HCT116 (cell line): Measurements from ENCODE around the gene FHDC1.

Experiments
- EGR1 ChIP-seq: IDR thresholded peaks from 2 replicates; pipeline ENCODE4 v1.6.1; 2012; ENCODE audit warnings: low read depth
- EZH2phosphoT487 ChIP-seq: fragments of 200-600 bp; IDR thresholded peaks from 2 replicates; pipeline ENCODE4 v1.6.1; 2018; ENCODE audit warnings: antibody characterized with exemption, borderline replicate concordance
- JUND ChIP-seq: IDR thresholded peaks from 2 replicates; pipeline ENCODE4 v1.6.1; 2012
- POLR2A ChIP-seq: IDR thresholded peaks from 2 replicates; pipeline ENCODE4 v1.7.0; 2011; ENCODE audit warnings: borderline replicate concordance; ENCODE audit not compliant: insufficient read depth, insufficient read length; ENCODE audit errors: extremely low read depth
- POLR2AphosphoS5 ChIP-seq: IDR thresholded peaks from 2 replicates; pipeline ENCODE4 v1.6.1; 2011; ENCODE audit warnings: mild to moderate bottlenecking, low read depth, low read length, moderate library complexity
- SIN3A ChIP-seq: IDR thresholded peaks from 2 replicates; pipeline ENCODE4 v1.6.1; 2012; ENCODE audit warnings: low read depth
- SRF ChIP-seq: IDR thresholded peaks from 2 replicates; pipeline ENCODE4 v1.6.1; 2012; ENCODE audit warnings: low read depth
- ZNF274 ChIP-seq: fragments of 200-500 bp; sonication (Bioruptor generic); IDR thresholded peaks from 2 replicates; pipeline ENCODE4 v1.6.1; 2014; ENCODE audit warnings: mild to moderate bottlenecking, low read depth, low read length, inconsistent platforms
- TF ChIP-seq, protein P1 (sequence below), 3 experiments: fragments of 200-600 bp in 1 of 3; sonication (generic) in 1 of 3; IDR thresholded peaks in 2 of 3; conservative IDR thresholded peaks in 1 of 3; 2 replicates each; pipeline ENCODE4 v1.5.1; 2012 to 2017; ENCODE audit warnings: low read depth in 2 of 3, low read length in 2 of 3, antibody characterized with exemption in 1 of 3, borderline replicate concordance in 1 of 3, control low read depth in 1 of 3, mild to moderate bottlenecking in 1 of 3, mixed read lengths in 1 of 3, mixed run types in 1 of 3, moderate library complexity in 1 of 3; ENCODE audit not compliant: insufficient read depth in 1 of 3
- TF ChIP-seq, protein P2 (sequence below): IDR thresholded peaks from 2 replicates; pipeline ENCODE4 v1.6.1; 2012
- TF ChIP-seq, protein P3 (sequence below): IDR thresholded peaks from 2 replicates; pipeline ENCODE4 v1.6.1; 2012; ENCODE audit warnings: low read depth
- TF ChIP-seq, protein P4 (sequence below): IDR thresholded peaks from 2 replicates; pipeline ENCODE4 v1.6.1; 2011; ENCODE audit warnings: mild to moderate bottlenecking, low read length, moderate library complexity; ENCODE audit not compliant: insufficient replicate concordance; ENCODE audit errors: extremely low read depth

DNA sequence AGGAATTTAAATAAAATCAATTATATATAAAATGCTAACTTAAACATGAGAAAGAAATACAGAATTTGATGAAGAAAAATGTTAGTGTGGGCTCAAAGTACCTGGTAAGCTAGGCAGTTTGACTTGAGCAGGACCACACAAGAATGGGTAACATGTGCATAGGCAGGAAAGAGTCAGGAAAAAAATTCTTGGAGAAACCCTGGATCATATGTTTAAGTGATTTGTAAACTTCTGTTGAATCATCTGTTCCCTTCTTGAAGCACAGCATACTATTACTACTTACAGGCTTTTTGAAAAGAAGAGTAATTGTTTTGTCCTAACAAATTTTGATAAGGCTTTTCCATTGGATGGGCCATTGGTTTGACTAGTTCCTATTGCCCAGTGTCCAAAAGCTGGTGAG is 37.5 kb upstream of the FHDC1 start:
- TF ChIP-seq, protein P1, sequence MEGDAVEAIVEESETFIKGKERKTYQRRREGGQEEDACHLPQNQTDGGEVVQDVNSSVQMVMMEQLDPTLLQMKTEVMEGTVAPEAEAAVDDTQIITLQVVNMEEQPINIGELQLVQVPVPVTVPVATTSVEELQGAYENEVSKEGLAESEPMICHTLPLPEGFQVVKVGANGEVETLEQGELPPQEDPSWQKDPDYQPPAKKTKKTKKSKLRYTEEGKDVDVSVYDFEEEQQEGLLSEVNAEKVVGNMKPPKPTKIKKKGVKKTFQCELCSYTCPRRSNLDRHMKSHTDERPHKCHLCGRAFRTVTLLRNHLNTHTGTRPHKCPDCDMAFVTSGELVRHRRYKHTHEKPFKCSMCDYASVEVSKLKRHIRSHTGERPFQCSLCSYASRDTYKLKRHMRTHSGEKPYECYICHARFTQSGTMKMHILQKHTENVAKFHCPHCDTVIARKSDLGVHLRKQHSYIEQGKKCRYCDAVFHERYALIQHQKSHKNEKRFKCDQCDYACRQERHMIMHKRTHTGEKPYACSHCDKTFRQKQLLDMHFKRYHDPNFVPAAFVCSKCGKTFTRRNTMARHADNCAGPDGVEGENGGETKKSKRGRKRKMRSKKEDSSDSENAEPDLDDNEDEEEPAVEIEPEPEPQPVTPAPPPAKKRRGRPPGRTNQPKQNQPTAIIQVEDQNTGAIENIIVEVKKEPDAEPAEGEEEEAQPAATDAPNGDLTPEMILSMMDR (IDR thresholded peaks at IDR 0.05 in 2 of 3, conservative IDR thresholded peaks at IDR 0.05 in 1 of 3; ENCODE audit: borderline replicate concordance in 1 of 3, insufficient read depth in 1 of 3, low read depth in 2 of 3, low read length in 2 of 3), result no peak
- no peak for TF ChIP-seq POLR2A
- TF ChIP-seq JUND, result no peak
- TF ChIP-seq, protein P2, sequence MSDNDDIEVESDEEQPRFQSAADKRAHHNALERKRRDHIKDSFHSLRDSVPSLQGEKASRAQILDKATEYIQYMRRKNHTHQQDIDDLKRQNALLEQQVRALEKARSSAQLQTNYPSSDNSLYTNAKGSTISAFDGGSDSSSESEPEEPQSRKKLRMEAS, result no peak
- no peak for TF ChIP-seq SRF
- no peak for TF ChIP-seq EZH2phosphoT487
- no peak for TF ChIP-seq SIN3A
- no peak for TF ChIP-seq ZNF274
- no peak for TF ChIP-seq EGR1
- no peak for TF ChIP-seq POLR2AphosphoS5
- TF ChIP-seq, protein P3, sequence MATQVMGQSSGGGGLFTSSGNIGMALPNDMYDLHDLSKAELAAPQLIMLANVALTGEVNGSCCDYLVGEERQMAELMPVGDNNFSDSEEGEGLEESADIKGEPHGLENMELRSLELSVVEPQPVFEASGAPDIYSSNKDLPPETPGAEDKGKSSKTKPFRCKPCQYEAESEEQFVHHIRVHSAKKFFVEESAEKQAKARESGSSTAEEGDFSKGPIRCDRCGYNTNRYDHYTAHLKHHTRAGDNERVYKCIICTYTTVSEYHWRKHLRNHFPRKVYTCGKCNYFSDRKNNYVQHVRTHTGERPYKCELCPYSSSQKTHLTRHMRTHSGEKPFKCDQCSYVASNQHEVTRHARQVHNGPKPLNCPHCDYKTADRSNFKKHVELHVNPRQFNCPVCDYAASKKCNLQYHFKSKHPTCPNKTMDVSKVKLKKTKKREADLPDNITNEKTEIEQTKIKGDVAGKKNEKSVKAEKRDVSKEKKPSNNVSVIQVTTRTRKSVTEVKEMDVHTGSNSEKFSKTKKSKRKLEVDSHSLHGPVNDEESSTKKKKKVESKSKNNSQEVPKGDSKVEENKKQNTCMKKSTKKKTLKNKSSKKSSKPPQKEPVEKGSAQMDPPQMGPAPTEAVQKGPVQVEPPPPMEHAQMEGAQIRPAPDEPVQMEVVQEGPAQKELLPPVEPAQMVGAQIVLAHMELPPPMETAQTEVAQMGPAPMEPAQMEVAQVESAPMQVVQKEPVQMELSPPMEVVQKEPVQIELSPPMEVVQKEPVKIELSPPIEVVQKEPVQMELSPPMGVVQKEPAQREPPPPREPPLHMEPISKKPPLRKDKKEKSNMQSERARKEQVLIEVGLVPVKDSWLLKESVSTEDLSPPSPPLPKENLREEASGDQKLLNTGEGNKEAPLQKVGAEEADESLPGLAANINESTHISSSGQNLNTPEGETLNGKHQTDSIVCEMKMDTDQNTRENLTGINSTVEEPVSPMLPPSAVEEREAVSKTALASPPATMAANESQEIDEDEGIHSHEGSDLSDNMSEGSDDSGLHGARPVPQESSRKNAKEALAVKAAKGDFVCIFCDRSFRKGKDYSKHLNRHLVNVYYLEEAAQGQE, result no peak
- TF ChIP-seq, protein P4, sequence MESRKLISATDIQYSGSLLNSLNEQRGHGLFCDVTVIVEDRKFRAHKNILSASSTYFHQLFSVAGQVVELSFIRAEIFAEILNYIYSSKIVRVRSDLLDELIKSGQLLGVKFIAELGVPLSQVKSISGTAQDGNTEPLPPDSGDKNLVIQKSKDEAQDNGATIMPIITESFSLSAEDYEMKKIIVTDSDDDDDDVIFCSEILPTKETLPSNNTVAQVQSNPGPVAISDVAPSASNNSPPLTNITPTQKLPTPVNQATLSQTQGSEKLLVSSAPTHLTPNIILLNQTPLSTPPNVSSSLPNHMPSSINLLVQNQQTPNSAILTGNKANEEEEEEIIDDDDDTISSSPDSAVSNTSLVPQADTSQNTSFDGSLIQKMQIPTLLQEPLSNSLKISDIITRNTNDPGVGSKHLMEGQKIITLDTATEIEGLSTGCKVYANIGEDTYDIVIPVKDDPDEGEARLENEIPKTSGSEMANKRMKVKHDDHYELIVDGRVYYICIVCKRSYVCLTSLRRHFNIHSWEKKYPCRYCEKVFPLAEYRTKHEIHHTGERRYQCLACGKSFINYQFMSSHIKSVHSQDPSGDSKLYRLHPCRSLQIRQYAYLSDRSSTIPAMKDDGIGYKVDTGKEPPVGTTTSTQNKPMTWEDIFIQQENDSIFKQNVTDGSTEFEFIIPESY, result no peak
